Fibroblast of lung (primary cell): ENCODE data around the gene DZANK1. TPM values are rescaled to one million over a fixed set of nuclear protein-coding genes. Genes with fewer than 3 reads are reported as not detected.

Source experiments
- DNase-seq, 2 donors: peaks; one replicate each; pipeline versions ENCODE4 v3.0.0 to v3.0.0-alpha.2; 2010; ENCODE audit warnings: low read depth in 2 of 2
- H2AFZ ChIP-seq: 2 replicates; pipeline ENCODE4 v1.5.1; 2012; ENCODE audit warnings: low read length, control low read depth, inconsistent platforms
- H3K27ac ChIP-seq: 2 replicates; pipeline ENCODE4 v1.5.1; 2011; ENCODE audit warnings: low read length, control low read depth; ENCODE audit not compliant: insufficient read depth
- H3K27me3 ChIP-seq: 2 replicates; pipeline ENCODE4 v1.5.1; 2011; ENCODE audit warnings: mild to moderate bottlenecking, low read length; ENCODE audit not compliant: control insufficient read depth, insufficient read depth
- H3K36me3 ChIP-seq: 2 replicates; pipeline ENCODE4 v1.5.1; 2011; ENCODE audit warnings: low read length; ENCODE audit not compliant: control insufficient read depth, insufficient read depth
- H3K4me1 ChIP-seq: 2 replicates; pipeline ENCODE4 v1.5.1; 2011; ENCODE audit warnings: low read length; ENCODE audit not compliant: control insufficient read depth, insufficient read depth; ENCODE audit errors: extremely low read depth
- H3K4me2 ChIP-seq: 2 replicates; pipeline ENCODE4 v1.5.1; 2011; ENCODE audit warnings: low read length, control low read depth; ENCODE audit not compliant: insufficient read depth; ENCODE audit errors: extremely low read depth
- H3K4me3 ChIP-seq, 4 experiments: fragments of 200-600 bp in 1 of 4; sonication (generic) in 1 of 4; replicated peaks in 1 of 4; 2 replicates each; pipeline ENCODE4 v1.5.1; 2011 to 2016; ENCODE audit warnings: low read length in 4 of 4, low read depth in 3 of 4, mild to moderate bottlenecking in 3 of 4, control low read depth in 2 of 4, inconsistent platforms in 1 of 4, mixed read lengths in 1 of 4; ENCODE audit not compliant: insufficient read depth in 1 of 4; ENCODE audit errors: control extremely low read depth in 1 of 4
- H3K79me2 ChIP-seq: 2 replicates; pipeline ENCODE4 v1.5.1; 2012; ENCODE audit warnings: mild to moderate bottlenecking, low read length, inconsistent platforms; ENCODE audit not compliant: control insufficient read depth, insufficient read depth
- H3K9ac ChIP-seq: 2 replicates; pipeline ENCODE4 v1.5.1; 2011; ENCODE audit warnings: mild to moderate bottlenecking, low read length, control low read depth; ENCODE audit not compliant: insufficient read depth
- H3K9me3 ChIP-seq: 2 replicates; pipeline ENCODE4 v1.5.1; 2012; ENCODE audit warnings: low read depth, low read length; ENCODE audit not compliant: control insufficient read depth, insufficient read depth
- H4K20me1 ChIP-seq: 2 replicates; pipeline ENCODE4 v1.5.1; 2011; ENCODE audit warnings: low read length; ENCODE audit not compliant: control insufficient read depth, insufficient read depth; ENCODE audit errors: extremely low read depth
- CTCF ChIP-seq, 2 donors: IDR thresholded peaks in 1 of 2; conservative IDR thresholded peaks in 1 of 2; 1 replicate in 1 of 2; 2 replicates in 1 of 2; pipeline ENCODE4 v1.5.1; 2011 to 2012; ENCODE audit warnings: low read length in 2 of 2, control low read depth in 1 of 2, inconsistent platforms in 1 of 2, low read depth in 1 of 2, mild to moderate bottlenecking in 1 of 2
- EZH2 ChIP-seq: IDR thresholded peaks from 2 replicates; pipeline ENCODE4 v1.5.1; 2012; ENCODE audit warnings: low read length, control low read depth, mild to moderate bottlenecking; ENCODE audit errors: missing control alignments
- polyA plus RNA-seq, 2 donors: library from polyadenylated mRNA; depleted of rRNA in 1 of 2; stranded (reverse) in 1 of 2; unstranded in 1 of 2; fragments of >200 nt; gene quantifications; 2 replicates each; pipeline ENCODE4 v1.2.1, GENCODE V29; 2011 to 2012; ENCODE audit warnings: missing spikeins in 1 of 2
- total RNA-seq: library from RNA; depleted of rRNA; stranded (reverse); fragments of >200 nt; gene quantifications from 2 replicates; pipeline ENCODE4 v1.2.1, GENCODE V29; 2014

The DZANK1 gene
- total and polyA plus RNA-seq, 2 donors (not counting 1 experiment from before 2014, with no cell fraction given), result 0.83 to 1.2 TPM

- Histone ChIP-seq H3K27me3 (no peaks in the 10 kb centered on the region), H3K9me3 (no peaks in the 10 kb centered on the region), H2AFZ (no peak overlapping the region), H3K4me2 (no peak overlapping the region), H3K4me1 (no peaks in the 10 kb centered on the region), H3K27ac (no peak overlapping the region), H3K36me3 (no peaks in the 10 kb centered on the region), H3K9ac (no peak overlapping the region), H3K4me3 (no peak overlapping the region), H4K20me1 (no peaks in the 10 kb centered on the region), H3K79me2 (no peaks in the 10 kb centered on the region)
- TF ChIP-seq EZH2 (no peak), CTCF (conservative IDR thresholded peaks at IDR 0.05 in 1 of 2, IDR thresholded peaks at IDR 0.05 in 1 of 2; ENCODE audit: low read depth in 1 of 2, low read length in 2 of 2) (no peak)
- no peak for DNase-seq
These were observed 10.2 kb downstream of the DZANK1 start for GRCh38 chr20:18456600-18456999.

- H3K27me3 ChIP-seq, result no peaks in the 10 kb centered on the region
- TF ChIP-seq EZH2 (no peak), CTCF (conservative IDR thresholded peaks at IDR 0.05 in 1 of 2, IDR thresholded peaks at IDR 0.05 in 1 of 2; ENCODE audit: low read depth in 1 of 2, low read length in 2 of 2) (no peak)
- H2AFZ ChIP-seq, result no peak overlapping the region
- no peak overlapping the region for H3K4me2 ChIP-seq
- no peak overlapping the region for H3K27ac ChIP-seq
- H3K4me1 ChIP-seq, result no peaks in the 10 kb centered on the region
- no peaks in the 10 kb centered on the region for H3K79me2 ChIP-seq
- H4K20me1 ChIP-seq, result no peaks in the 10 kb centered on the region
- no peak overlapping the region for H3K4me3 ChIP-seq
- no peak overlapping the region for H3K9ac ChIP-seq
- H3K9me3 ChIP-seq, result no peaks in the 10 kb centered on the region
- peak; percentile 11 to 35 for DNase-seq
- H3K36me3 ChIP-seq, result no peaks in the 10 kb centered on the region
These were observed 22.9 kb downstream of the DZANK1 start for GRCh38 chr20:18443886-18444285.

GRCh38 chr20:18440403-18440802 lies 26.4 kb downstream of the DZANK1 start:
- Histone ChIP-seq H3K27ac (no peak overlapping the region), H2AFZ (no peak overlapping the region), H3K4me3 (no peak overlapping the region), H3K36me3 (no peaks in the 10 kb centered on the region), H3K4me1 (no peaks in the 10 kb centered on the region), H3K4me2 (no peak overlapping the region), H4K20me1 (no peaks in the 10 kb centered on the region), H3K9me3 (no peaks in the 10 kb centered on the region), H3K79me2 (no peaks in the 10 kb centered on the region), H3K27me3 (no peaks in the 10 kb centered on the region), H3K9ac (no peak overlapping the region)
- no peak for TF ChIP-seq CTCF (conservative IDR thresholded peaks at IDR 0.05 in 1 of 2, IDR thresholded peaks at IDR 0.05 in 1 of 2; ENCODE audit: low read depth in 1 of 2, low read length in 2 of 2)
- no peak for TF ChIP-seq EZH2
- no peak for DNase-seq
